WTC11 (cell line): ENCODE data around the gene GPRC5A.

Experiments used
- CREB1 ChIP-seq: sonication (generic); formaldehyde crosslinking; IDR thresholded peaks from 2 replicates; pipeline ENCODE4 v1.8.0; 2023; ENCODE audit warnings: mild to moderate bottlenecking, missing genetic modification reagents
- E2F1 ChIP-seq: sonication (generic); formaldehyde crosslinking; IDR thresholded peaks from 2 replicates; pipeline ENCODE4 v1.8.0; 2022; ENCODE audit warnings: mild to moderate bottlenecking, missing genetic modification reagents
- FOXK1 ChIP-seq: sonication (generic); formaldehyde crosslinking; IDR thresholded peaks from 2 replicates; pipeline ENCODE4 v1.8.0; 2022; ENCODE audit warnings: mild to moderate bottlenecking, moderate library complexity, missing genetic modification reagents
- KAT7 ChIP-seq: sonication (generic); formaldehyde crosslinking; IDR thresholded peaks from 2 replicates; pipeline ENCODE4 v1.8.1; 2023; ENCODE audit warnings: missing genetic modification reagents, mild to moderate bottlenecking, borderline replicate concordance
- NFYB ChIP-seq: sonication (generic); formaldehyde crosslinking; conservative IDR thresholded peaks from 2 replicates; pipeline ENCODE4 v1.8.0; 2022; ENCODE audit warnings: low read depth, missing genetic modification reagents
- STAT6 ChIP-seq: sonication (generic); formaldehyde crosslinking; conservative IDR thresholded peaks from 2 replicates; pipeline ENCODE4 v1.8.1; 2023; ENCODE audit warnings: mild to moderate bottlenecking, low read depth, missing genetic modification reagents, moderate library complexity
- TEAD1 ChIP-seq: sonication (generic); formaldehyde crosslinking; IDR thresholded peaks from 2 replicates; pipeline ENCODE4 v1.8.0; 2022; ENCODE audit warnings: mild to moderate bottlenecking, missing genetic modification reagents
- ZNF671 ChIP-seq: fragments of 250-450 bp; sonication (Bioruptor Pico); IDR thresholded peaks from 2 replicates; pipeline ENCODE4 v1.8.0; 2021; ENCODE audit warnings: mild to moderate bottlenecking
- TF ChIP-seq, protein P1 (sequence below): sonication (generic); formaldehyde crosslinking; IDR thresholded peaks from 2 replicates; pipeline ENCODE4 v1.8.0; 2023; ENCODE audit warnings: mild to moderate bottlenecking, missing genetic modification reagents
- TF ChIP-seq, protein P2 (sequence below): fragments of 200-600 bp; IDR thresholded peaks from 2 replicates; pipeline ENCODE4 v1.8.0; 2022; ENCODE audit warnings: antibody characterized with exemption
- TF ChIP-seq, protein P3 (sequence below): sonication (generic); formaldehyde crosslinking; IDR thresholded peaks from 2 replicates; pipeline ENCODE4 v1.8.1; 2022; ENCODE audit warnings: low read depth, mild to moderate bottlenecking, moderate library complexity, missing genetic modification reagents, borderline replicate concordance
- TF ChIP-seq, protein P4 (sequence below): sonication (generic); formaldehyde crosslinking; IDR thresholded peaks from 2 replicates; pipeline ENCODE4 v1.8.1; 2022; ENCODE audit warnings: mild to moderate bottlenecking, moderate library complexity, missing genetic modification reagents

- TF ChIP-seq FOXK1 (CRISPR knock-in tag) = no peak; the same call in 1 of the 2 replicates
- TF ChIP-seq CREB1 = no peak
- TF ChIP-seq, protein P1, sequence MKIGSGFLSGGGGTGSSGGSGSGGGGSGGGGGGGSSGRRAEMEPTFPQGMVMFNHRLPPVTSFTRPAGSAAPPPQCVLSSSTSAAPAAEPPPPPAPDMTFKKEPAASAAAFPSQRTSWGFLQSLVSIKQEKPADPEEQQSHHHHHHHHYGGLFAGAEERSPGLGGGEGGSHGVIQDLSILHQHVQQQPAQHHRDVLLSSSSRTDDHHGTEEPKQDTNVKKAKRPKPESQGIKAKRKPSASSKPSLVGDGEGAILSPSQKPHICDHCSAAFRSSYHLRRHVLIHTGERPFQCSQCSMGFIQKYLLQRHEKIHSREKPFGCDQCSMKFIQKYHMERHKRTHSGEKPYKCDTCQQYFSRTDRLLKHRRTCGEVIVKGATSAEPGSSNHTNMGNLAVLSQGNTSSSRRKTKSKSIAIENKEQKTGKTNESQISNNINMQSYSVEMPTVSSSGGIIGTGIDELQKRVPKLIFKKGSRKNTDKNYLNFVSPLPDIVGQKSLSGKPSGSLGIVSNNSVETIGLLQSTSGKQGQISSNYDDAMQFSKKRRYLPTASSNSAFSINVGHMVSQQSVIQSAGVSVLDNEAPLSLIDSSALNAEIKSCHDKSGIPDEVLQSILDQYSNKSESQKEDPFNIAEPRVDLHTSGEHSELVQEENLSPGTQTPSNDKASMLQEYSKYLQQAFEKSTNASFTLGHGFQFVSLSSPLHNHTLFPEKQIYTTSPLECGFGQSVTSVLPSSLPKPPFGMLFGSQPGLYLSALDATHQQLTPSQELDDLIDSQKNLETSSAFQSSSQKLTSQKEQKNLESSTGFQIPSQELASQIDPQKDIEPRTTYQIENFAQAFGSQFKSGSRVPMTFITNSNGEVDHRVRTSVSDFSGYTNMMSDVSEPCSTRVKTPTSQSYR (CRISPR knock-in tag) = no peak
- TF ChIP-seq, protein P2, sequence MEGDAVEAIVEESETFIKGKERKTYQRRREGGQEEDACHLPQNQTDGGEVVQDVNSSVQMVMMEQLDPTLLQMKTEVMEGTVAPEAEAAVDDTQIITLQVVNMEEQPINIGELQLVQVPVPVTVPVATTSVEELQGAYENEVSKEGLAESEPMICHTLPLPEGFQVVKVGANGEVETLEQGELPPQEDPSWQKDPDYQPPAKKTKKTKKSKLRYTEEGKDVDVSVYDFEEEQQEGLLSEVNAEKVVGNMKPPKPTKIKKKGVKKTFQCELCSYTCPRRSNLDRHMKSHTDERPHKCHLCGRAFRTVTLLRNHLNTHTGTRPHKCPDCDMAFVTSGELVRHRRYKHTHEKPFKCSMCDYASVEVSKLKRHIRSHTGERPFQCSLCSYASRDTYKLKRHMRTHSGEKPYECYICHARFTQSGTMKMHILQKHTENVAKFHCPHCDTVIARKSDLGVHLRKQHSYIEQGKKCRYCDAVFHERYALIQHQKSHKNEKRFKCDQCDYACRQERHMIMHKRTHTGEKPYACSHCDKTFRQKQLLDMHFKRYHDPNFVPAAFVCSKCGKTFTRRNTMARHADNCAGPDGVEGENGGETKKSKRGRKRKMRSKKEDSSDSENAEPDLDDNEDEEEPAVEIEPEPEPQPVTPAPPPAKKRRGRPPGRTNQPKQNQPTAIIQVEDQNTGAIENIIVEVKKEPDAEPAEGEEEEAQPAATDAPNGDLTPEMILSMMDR = no peak
- TF ChIP-seq NFYB (CRISPR knock-in tag) = no peak
- TF ChIP-seq STAT6 (CRISPR knock-in tag) = no peak
- no peak for TF ChIP-seq ZNF671 (CRISPR knock-in tag)
- no peak for TF ChIP-seq E2F1 (CRISPR knock-in tag)
- no peak for TF ChIP-seq TEAD1 (CRISPR knock-in tag)
- no peak for TF ChIP-seq KAT7
- TF ChIP-seq, protein P3, sequence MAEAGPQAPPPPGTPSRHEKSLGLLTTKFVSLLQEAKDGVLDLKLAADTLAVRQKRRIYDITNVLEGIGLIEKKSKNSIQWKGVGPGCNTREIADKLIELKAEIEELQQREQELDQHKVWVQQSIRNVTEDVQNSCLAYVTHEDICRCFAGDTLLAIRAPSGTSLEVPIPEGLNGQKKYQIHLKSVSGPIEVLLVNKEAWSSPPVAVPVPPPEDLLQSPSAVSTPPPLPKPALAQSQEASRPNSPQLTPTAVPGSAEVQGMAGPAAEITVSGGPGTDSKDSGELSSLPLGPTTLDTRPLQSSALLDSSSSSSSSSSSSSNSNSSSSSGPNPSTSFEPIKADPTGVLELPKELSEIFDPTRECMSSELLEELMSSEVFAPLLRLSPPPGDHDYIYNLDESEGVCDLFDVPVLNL (CRISPR knock-in tag) = no peak
- TF ChIP-seq, protein P4, sequence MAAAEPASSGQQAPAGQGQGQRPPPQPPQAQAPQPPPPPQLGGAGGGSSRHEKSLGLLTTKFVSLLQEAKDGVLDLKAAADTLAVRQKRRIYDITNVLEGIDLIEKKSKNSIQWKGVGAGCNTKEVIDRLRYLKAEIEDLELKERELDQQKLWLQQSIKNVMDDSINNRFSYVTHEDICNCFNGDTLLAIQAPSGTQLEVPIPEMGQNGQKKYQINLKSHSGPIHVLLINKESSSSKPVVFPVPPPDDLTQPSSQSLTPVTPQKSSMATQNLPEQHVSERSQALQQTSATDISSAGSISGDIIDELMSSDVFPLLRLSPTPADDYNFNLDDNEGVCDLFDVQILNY = no peak
These were observed 6.1 kb upstream of the GPRC5A start for GRCh38 chr12:12885096-12885792.
